Pancreas (tissue), 10 donors: ENCODE measurements around the gene PPFIA2. TPM values are rescaled to one million over a fixed set of nuclear protein-coding genes. Genes with fewer than 3 reads are reported as not detected.

Source experiments
- ATAC-seq, 4 donors: fragments of 200-7000 bp; cut with Tn5 transposase; one replicate each; pipeline versions ENCODE4 v1.8.0 to v1.9.1; 2020; ENCODE audit warnings: mild to moderate bottlenecking in 4 of 4, moderate library complexity in 4 of 4
- DNase-seq, 6 donors: peaks; one replicate each; pipeline ENCODE4 v3.0.0-alpha.2; 2020
- FAIRE-seq: peaks from 2 replicates; lab custom pipeline; 2012; peaks lifted over from hg19 to GRCh38; lab: Jason Lieb, UNC
- H3K27ac ChIP-seq, 4 donors: fragments of 200-600 bp; sonication (generic); 1 replicate in 3 of 4; 2 replicates in 1 of 4; pipeline versions ENCODE4 v1.5.0 to v1.8.0; 2020
- H3K27me3 ChIP-seq, 4 donors: fragments of 200-600 bp; one replicate each; pipeline ENCODE4 v1.8.0; 2021
- H3K36me3 ChIP-seq, 3 donors: fragments of 200-600 bp; sonication (generic) in 1 of 3; one replicate each; pipeline versions ENCODE4 v1.5.0 to v1.8.0; 2020 to 2021
- H3K4me1 ChIP-seq, 3 donors: fragments of 200-600 bp; one replicate each; pipeline ENCODE4 v1.8.0; 2021
- H3K4me3 ChIP-seq, 4 donors: fragments of 200-600 bp; sonication (generic) in 2 of 4; one replicate each; pipeline versions ENCODE4 v1.5.0 to v1.8.0; 2020 to 2021
- H3K9me3 ChIP-seq, 4 donors: fragments of 200-600 bp; one replicate each; pipeline ENCODE4 v1.8.0; 2021
- CTCF ChIP-seq, 4 donors: fragments of 200-600 bp; sonication (generic) in 3 of 4; IDR thresholded peaks; one replicate each; pipeline versions ENCODE4 v1.5.0 to v1.8.0; 2021; ENCODE audit warnings: antibody characterized with exemption in 4 of 4
- WGBS, 2 donors: extraction: QIAGEN DNeasy Blood & Tissue Kit; methylation state at CpG; one replicate each; pipeline ENCODE4 v1.1.7; 2013; 5-methylcytosine and 5-hydroxymethylcytosine counted together
- intact Hi-C, 3 donors: fragments of 100-400 bp; cut with DNase I; formaldehyde crosslinking; loops; one replicate each; pipeline versions ENCODE4 v1.11.1 to v1.14.2; 2022
- polyA plus RNA-seq, 2 donors: library from polyadenylated mRNA; stranded (reverse); fragments of 200-250 nt; gene quantifications; one replicate each; pipeline ENCODE4 v1.2.3, GENCODE V29; 2013
- total RNA-seq, 6 donors: library from RNA; stranded (reverse); fragmentation: NEBNext Ultra II Directional in 4 of 6; extraction: Animal tissue kit (Norgen Biotek cat#: 25700) in 4 of 6; gene quantifications; one replicate each; pipeline versions ENCODE4 v1.2.1 to v1.2.4, GENCODE V29; 2021 to 2023
- donor health status: healthy with polysubstance abuse.
- donor health status: DM: no; HTN: no; CAD: no; lungs with moderate emphysema.
- donor health status: DM: no; HTN: no; CAD: no.
- donor health status: control.
- donor health status: control.
- donor health status: Bipolar disorder and iron deficiency.
- donor health status: DM: yes; HTN: yes; CAD: no.
- donor health status: DM: no; HTN: no; CAD: no.
- donor health status: DM: no; HTN: no; CAD: no.
- donor health status: DM: yes; HTN: yes; CAD: no.

Gene PPFIA2
- total and polyA plus RNA-seq, 8 donors: 0.35 to 1.9 (median 0.55) TPM; not detected in 1

- ATAC-seq: no peak
- intact Hi-C loops: no loop called here
- no peak overlapping the region for H3K4me3 ChIP-seq
- H3K9me3 ChIP-seq: no peaks in the 10 kb centered on the region
- TF ChIP-seq CTCF (IDR thresholded peaks at IDR 0.05): no peak
- no peaks in the 10 kb centered on the region for H3K36me3 ChIP-seq
- no peak for FAIRE-seq
- 53 to 65% methylated on average over 2 of the region's 2 CpGs for WGBS, 2 donors
- no peak for DNase-seq
- H3K4me1 ChIP-seq: no peaks in the 10 kb centered on the region
- no peak overlapping the region for H3K27ac ChIP-seq
- peaks cover 0 to 6% (median 0%) of the 10 kb centered on the region in 4 donors for H3K27me3 ChIP-seq
These were observed 33.5 kb upstream of the PPFIA2 start for GRCh38 chr12:81792666-81793065.

- no peak overlapping the region for H3K27ac ChIP-seq
- H3K4me1 ChIP-seq: no peaks in the 10 kb centered on the region
- FAIRE-seq (peak; percentile 17), DNase-seq (no peak), ATAC-seq (no peak)
- intact Hi-C loops: no loop called here
- TF ChIP-seq CTCF (IDR thresholded peaks at IDR 0.05): no peak
- H3K36me3 ChIP-seq: no peaks in the 10 kb centered on the region
- H3K4me3 ChIP-seq: no peak overlapping the region
- H3K27me3 ChIP-seq: no peaks in the 10 kb centered on the region
- H3K9me3 ChIP-seq: no peaks in the 10 kb centered on the region
These were observed 20.1 kb upstream of the PPFIA2 start for GRCh38 chr12:81779216-81779615.

GRCh38 chr12:81778719-81779118 is 19.6 kb upstream of the PPFIA2 start:
- no peak for TF ChIP-seq CTCF (IDR thresholded peaks at IDR 0.05)
- no peaks in the 10 kb centered on the region for H3K4me1 ChIP-seq
- no peaks in the 10 kb centered on the region for H3K9me3 ChIP-seq
- FAIRE-seq: no peak
- intact Hi-C loops: no loop called here
- ATAC-seq: no peak
- 34 to 41% methylated on average over 2 of the region's 2 CpGs for whole genome bisulfite sequencing, 2 donors
- H3K36me3 ChIP-seq: no peaks in the 10 kb centered on the region
- DNase-seq: no peak
- no peak overlapping the region for H3K4me3 ChIP-seq
- H3K27me3 ChIP-seq: no peaks in the 10 kb centered on the region
- H3K27ac ChIP-seq: no peak overlapping the region

GRCh38 chr12:81758421-81759189 is 545 bp downstream of the PPFIA2 start:
- intact Hi-C loops: no loop called here
- TF ChIP-seq CTCF (IDR thresholded peaks at IDR 0.05): no peak
- 1% methylated on average over 46 to 49 of the region's 50 CpGs for WGBS, 2 donors
- Histone ChIP-seq H3K27me3 (peaks cover 0 to 27% (median 5%) of the 10 kb centered on the region in 4 donors), H3K27ac (no peak overlapping the region), H3K9me3 (no peaks in the 10 kb centered on the region), H3K4me1 (peaks cover 0 to 3% (median 0%) of the 10 kb centered on the region in 3 donors), H3K4me3 (peak overlapping the region; percentile 5 to 53 (median 26)), H3K36me3 (no peaks in the 10 kb centered on the region)
- FAIRE-seq (no peak), DNase-seq (peak in 4 of 6 donors; percentile 11 to 64 (median 41)), ATAC-seq (peak in 3 of 4 donors; percentile 58 to 74 (median 72))
